Upper lobe of left lung (tissue), 4 donors: Measurements from ENCODE around the gene NFIB.

Experiments used
- CTCF ChIP-seq, 6 experiments: fragments of 450-650 bp in 4 of 6; fragments of 200-600 bp in 2 of 6; sonication (generic) in 2 of 6; IDR thresholded peaks; one replicate each; pipeline ENCODE4 v1.5.1; 2016 to 2019; ENCODE audit warnings: antibody characterized with exemption in 6 of 6
- POLR2A ChIP-seq, 4 donors: fragments of 450-650 bp; IDR thresholded peaks; one replicate each; pipeline ENCODE4 v1.5.1; 2016 to 2017; ENCODE audit warnings: antibody characterized with exemption in 4 of 4, mild to moderate bottlenecking in 2 of 4

GRCh38 chr9:14272927-14273528 is 40.9 kb downstream of the NFIB start:
- TF ChIP-seq CTCF (IDR thresholded peaks at IDR 0.05) = no peak
- no peak for TF ChIP-seq POLR2A (IDR thresholded peaks at IDR 0.05)
